HG02759 (cell line): ENCODE measurements around the gene ZNF436.
"Not testable (repeated sequence)": the region's sequence is repeated elsewhere in the genome, so short reads cannot be mapped to it uniquely, and the experiment has no call there.

ENCODE experiments used
- ATAC-seq: cut with Tn5 transposase; IDR thresholded peaks from one replicate; pipeline ENCODE4 v1.9.1; 2021; ENCODE audit warnings: mild to moderate bottlenecking, moderate library complexity; ENCODE audit not compliant: unreplicated experiment

ZNF436 gene

DNA sequence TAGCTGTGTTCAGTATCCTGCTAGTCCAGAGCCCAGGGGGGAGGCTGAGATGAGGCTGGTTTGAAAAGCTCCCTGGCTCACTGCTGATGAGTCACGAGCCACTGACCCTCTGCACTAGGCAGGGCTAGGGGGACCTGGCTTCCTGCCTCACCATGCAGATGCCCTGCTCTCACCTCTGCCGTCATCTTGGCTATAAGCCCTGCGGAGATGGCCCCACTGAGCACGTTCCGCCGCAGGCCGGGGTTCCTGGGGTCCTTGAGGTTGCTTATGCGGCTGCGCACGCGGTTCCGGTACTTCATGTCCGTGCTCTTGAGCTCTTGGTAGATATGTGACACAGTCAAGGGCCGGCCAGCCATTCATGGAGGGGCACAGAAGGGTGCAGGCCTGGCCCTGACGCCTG lies 24.1 kb upstream of the ZNF436 start:
- ATAC-seq = no peak

DNA sequence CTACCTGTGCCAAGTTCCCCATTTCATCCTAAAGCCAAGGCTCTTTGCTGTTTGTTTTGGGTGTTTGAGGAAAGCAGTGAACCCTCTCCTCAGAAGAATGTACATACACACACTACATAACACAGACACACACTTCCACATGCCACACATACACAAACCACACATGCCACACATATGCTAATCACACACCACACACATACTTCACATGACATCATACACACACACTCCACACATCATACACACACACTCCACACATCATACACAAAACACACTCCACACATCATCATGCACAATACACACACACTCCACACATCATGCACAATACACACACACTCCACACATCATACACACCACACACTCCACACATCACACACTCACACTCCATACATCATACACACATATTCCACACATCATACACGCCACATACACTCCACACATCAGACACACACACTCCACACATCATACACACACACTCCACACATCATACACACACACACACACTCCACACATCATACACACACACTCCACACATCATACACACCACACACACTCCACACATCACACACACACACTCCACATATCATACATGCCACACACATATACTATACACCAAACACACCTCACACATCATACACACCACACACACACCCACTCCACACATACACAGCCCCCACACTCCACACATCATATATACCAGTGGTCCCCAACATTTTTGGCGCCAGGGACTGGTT lies 22.7 kb upstream of the ZNF436 start:
- no peak for ATAC-seq

DNA sequence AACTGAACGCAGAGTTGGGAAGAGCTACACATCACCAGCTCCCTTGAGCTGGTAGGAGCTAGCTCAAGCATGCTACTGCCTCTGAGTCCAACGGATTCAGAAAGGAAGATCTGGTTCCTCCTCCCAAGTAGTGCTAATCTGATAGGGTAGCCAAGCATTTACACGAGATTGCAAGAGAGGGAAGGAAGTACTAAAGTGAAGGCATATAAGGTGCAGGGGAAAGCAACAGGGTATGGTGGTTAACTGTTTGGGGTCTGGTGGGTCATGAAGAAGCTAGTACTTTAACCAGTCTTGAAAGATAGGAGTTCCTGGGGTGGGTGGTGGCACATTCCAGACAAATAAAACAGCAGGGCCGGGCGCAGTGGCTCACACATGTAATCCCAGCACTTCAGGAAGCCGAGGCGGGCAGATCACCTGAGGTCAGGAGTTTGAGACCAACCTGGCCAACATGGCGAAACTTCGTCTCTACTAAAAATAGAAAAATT lies 20.2 kb upstream of the ZNF436 start:
- ATAC-seq = no peak

DNA sequence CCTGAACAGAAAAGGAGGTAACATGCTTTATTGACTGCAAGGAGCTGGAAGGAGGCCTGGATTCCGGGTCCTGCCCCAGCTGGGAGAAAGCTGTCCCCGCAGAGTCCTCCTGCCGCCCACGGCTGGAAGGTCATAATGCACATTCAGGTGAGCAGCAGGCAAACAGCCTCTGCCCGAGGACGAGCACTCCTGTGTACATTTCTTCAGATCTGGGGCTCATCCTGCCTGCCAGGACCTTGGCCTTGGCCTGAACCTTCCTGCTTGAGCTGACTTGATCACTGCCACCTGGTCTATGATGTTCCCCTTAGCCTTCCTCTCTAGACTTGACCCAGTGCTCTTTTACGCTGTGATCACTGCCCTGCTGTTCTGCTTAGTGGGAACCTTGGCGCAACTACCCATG lies 17.9 kb upstream of the ZNF436 start:
- ATAC-seq = no peak

DNA sequence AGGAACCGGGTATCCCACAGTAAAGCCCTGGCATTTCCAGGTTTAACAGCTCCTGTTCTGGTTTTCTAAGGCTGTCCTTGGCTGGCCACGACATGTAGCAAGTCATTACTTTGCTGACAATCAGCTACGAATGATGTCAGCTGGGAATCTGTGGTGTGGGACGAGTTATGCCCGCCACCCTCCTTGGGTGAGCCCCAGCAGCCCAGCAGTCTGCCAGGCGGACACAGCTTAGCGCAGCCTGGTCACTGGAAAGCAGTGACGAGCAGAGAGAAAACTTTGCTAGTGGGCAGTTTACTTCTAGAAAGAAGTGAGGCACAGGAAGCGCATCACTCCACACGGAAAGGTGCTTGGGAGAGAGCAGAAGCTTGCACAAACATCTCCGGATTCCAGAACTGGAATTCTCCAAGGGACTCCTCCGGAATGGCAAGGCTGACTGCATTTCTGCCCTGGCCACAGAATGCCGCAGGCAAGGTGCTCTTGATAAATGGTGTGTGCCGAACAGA lies 15.5 kb upstream of the ZNF436 start:
- ATAC-seq = no peak

DNA sequence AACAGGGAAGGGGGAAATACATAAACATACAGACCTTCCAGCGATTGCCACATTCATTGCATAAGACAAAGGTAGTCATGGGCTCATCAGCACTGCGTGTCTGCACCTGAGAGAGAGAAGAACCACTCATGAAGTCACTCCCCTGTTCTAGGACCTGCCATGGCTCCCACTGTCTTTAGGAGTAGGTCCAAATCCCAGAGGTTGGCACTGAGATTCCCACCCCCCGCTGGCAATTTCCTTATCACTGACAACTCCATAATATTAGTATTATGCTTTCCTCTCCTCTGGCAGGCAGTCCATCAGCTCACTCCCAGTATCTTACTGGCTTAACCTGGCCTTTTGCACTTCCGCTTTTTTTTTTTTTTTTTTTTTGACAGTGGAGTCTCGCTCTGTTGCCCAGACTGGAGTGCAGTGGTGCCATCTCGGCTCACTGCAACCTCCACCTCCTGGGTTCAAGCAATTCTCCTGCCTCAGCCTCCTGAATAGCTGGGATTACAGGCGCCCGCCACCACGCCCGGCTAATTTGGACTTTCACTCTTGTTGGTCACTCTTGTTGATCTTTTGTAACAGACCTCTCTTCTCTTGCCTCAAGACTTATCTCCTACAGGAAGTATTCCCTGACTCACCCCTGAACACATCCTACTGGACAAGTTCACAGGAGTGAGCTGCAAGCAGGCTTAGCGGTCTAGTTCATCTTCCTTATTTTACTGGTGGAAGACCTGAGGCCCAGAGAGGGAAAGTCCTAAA lies 14.8 kb upstream of the ZNF436 start:
- no peak for ATAC-seq

DNA sequence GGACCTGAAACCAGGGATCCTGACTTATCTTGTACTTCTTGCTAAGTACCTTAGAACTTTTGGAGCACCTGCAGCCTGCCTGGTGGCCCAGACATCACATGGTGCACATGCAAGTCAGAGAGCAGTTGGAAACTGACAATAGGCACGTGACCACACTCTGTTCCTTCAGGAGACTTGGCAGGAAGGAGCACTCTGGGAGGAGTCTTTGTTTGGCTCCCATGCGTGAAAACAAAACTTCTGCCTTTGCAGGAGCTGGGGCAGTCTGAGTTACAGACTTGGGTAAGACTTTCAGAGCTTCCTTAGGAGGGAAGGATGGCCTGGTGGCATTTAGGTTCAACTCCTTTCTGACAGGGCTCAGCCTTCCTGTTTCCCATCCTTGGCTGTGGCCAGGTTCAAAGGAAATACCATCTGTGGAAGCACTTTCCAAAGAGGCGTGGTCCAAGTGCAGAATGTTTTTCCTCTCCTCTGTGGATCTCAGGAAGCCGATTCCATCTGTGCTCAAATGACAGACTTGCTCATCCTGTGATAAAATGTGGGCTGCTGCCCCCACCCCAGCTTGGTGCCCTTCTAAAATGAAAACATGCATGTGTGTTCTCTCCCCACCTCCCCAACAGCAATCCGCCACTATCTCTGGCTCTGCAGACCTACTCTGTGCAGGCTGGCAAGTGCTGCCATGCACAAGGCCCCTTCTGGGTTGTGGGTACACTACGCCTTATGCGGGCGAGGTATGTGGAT lies 14.1 kb upstream of the ZNF436 start:
- no peak for ATAC-seq

DNA sequence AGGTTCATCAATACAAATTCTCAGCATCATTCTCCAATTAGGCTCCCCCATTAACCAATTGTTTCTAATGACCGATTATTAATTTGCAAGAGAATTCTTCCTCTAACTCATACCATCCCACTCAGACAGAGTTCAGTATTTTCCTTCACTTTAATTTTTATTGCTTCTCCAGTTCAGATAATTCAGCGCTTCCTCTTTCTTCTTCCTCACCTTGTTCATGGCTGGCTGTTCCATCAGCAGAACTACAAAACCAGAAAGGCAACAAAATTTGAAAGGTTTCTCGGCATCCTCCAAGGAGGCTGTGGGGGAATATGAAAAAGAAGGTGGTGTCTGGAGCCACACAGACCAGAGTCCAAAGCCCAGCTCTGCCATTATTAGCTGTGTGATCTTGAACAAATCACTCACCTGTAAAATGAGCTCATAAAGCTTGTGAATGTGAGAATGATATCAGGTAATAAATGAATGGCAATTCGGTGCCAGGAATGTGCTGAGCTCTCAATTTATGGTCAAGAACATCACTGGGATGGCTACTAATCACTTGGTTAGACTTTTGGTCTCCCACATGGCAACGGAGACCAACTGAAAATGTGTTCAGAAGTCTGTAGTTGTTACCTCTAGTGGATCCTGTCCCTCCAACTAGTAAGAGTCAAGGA lies 11.7 kb upstream of the ZNF436 start:
- no peak for ATAC-seq

DNA sequence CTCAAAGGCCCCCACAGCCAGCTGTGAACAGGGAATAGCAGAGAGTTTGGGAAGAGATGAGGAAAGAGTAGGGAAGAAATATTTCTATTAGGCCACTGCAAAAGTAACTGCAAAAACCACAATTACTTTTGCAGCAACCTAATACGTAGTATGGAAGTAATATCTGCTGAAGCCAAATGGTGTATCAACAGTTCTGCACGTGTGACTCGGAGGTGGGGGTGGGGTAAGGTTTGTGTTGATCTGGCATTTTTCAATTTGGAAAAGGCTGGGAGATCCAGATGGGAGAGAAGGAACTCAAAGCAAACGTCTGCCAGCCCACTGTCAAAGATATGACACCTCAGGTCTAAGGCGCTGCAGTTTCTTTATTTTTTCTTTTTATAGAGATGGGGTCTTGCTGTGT lies 11.1 kb upstream of the ZNF436 start:
- ATAC-seq = no peak

DNA sequence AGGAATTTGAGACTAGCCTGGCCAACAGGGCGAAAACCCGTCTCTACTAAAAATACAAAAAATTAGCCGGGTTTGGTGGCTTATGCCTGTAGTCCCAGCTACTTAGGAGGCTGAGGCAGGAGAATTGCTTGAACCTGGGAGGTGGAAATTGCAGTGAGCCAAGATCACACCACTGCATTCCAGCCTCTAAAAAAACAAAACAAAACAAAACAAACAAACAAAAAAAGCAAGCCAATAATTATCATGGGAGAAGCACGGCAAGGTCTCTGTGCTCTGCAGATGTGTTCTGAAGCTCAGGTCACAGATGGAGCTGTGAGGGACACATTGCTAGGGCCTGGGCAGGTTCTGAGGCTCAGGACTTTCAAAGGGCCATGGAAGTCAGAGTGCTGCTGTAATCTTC lies 10.6 kb upstream of the ZNF436 start:
- not testable (repeated sequence) for ATAC-seq

DNA sequence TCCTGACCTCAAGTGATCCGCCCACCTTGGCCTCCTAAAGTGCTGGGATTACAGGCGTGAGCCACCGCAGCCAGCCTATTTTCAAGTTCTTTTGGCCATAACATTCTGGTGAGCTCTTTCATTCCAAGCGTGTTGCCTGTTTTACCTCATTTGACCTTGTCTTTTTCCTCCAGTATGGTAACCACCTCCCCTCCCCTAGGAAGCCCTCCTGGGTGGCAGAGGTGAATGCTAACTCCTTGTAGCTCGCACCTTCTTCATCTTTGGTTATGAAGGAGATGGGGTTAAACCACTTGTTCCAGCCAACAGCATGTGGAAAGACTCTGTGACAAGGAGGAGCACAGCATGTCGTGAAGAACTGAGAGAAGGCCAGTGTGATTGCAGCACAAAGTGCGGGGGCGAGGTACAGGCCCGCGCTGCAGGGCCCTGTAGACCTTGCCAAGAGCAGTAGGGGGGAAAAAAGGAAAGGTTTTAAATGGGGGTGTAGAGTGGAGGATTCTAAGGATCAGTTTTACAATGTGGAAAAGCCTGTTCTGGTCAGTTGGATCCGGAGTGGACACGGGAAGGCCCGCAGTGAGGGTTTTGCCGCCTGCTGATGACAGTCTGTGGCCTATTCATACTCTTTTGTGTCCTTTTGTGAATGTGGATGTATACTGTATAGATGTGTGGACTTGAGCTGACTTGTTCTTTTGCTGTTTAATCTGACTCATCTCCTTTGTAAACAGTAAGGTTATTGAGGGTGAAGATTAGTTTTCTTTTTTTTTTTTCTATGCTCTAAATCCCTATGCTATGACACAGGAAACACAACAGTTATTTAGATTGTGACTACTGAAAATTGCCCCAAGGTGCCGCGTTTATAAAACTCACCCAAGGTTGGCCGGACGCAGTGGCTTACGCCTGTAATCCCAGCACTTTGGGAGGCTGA lies 7.5 kb upstream of the ZNF436 start:
- ATAC-seq = no peak

DNA sequence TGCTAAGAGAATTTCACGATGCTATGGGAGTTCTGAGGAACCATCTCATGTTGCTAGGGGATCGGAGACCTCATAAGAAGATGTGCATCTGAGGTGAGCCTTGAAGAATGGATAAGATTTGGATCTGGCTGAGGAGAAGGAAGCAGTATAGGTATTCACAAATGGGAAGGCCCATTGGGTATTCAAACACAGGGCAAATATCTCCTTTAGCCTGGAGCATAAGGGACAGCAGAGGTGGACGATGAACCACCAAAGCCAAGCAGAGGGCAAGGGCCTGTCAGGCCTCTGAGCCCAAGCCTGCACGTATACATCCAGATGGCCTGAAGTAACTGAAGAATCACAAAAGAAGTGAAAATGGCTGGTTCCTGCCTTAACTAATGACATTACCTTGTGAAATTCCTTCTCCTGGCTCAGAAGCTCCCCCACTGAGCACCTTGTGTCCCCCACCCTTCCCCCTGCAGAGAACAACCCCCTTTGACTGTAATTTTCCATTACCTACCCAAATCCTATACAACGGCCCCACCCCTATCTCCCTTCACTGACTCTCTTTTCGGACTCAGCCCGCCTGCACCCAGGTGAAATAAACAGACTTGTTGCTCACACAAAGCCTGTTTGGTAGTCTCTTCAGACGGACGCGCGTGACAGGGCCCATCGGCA lies 4.6 kb upstream of the ZNF436 start:
- not testable (repeated sequence) for ATAC-seq

DNA sequence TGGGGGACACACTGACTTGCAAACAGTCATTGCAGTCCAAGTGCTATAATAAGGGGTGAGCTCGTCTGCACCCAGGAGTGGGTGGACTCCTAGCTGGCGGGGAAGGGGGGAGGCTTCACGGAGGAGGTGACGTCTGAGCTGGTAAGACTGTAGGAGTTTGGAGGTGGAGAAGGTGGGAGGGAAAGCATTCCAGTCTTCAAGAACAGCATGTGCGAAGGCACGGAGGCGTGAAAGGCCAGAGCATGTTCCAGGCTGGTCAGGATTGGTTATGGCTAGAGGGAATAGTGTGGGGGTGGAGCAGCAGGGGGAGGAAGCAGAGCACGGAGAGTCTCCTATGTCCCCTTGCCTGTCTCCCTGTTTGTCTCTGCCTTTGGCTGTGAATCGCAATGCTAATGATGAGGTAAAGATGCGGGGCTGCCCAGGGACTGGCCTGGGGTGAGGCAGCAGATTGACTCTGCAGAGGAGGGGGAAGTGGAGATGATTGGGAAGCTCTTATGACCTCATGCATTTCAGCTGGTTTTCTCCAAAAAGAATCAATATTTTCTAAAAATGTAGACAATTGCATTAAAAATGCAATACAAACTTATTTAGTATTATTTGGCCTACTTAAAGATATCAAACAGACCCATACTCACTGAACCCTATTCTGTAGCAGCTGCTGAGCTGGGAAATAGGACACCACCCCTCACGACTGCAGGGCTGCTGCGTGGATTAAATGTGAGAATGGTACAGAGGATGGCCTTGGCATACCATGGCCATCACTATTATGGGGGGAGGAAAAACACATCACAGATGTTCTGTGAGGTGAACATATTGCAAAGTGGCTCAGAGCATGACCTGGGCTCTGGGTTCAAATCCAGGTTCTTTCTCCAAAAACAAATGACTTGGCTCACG lies 2.6 kb upstream of the ZNF436 start:
- ATAC-seq = no peak

DNA sequence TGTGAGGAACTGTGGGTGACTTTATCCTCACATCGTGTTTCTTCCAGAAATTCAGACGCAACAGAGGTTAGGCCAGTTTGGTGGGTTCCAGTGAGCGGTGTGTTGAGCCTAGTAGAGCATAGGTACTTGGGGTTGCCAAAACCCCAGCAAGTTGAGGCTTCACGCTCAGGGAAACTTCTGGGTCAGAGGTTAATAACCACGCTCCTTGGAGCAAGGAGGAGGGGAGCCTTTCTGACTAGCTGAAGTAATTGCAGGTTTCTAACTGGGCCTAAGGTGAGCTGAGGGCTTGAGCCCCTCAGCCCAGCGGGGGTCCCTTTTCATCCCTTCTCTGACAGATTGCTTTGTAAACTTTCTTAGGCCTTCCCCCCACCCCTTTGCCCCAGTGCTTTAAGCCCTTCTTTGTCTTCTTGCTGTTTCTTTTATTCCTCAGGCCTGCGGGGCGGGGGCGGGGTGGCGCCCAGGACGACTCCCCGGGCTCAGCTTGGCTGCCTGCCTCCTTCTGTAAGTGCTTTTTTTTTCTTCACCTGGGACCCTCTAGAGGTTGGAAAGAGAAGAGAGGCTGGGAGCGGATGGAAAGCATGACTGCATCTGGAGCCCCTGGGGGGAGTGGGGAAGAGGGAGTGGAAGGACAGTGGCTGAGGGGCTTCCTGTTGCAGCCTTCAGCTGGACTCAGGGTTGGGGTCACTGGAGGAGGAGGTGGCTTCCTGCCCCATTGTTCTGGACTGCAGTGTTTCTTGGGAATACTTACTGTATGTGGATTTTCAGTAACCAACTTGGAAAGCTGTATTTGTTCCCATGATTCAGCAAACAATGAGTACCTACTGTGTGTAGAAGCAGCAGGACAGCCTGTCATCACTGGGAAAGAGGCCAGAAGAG lies 1.3 kb upstream of the ZNF436 start:
- ATAC-seq = no peak

DNA sequence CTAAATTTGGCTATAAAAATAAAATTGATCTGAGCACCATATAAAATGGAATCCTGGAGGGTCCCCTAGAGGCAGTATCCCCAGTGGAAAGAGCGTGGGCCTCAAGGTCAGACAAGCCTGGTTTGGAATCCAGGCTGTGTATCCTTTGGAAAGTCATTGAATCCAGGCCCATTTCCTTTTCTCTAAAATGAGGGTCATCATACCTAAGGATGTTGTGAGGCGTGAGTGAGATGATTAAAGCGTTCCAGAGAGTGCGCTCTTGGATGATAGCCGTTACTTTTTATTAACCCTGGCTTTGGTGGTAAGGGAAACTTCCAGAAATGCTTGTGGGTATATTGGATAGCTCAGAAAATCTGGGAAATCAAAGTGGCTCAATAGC lies 683 bp upstream of the ZNF436 start:
- ATAC-seq = no peak

DNA sequence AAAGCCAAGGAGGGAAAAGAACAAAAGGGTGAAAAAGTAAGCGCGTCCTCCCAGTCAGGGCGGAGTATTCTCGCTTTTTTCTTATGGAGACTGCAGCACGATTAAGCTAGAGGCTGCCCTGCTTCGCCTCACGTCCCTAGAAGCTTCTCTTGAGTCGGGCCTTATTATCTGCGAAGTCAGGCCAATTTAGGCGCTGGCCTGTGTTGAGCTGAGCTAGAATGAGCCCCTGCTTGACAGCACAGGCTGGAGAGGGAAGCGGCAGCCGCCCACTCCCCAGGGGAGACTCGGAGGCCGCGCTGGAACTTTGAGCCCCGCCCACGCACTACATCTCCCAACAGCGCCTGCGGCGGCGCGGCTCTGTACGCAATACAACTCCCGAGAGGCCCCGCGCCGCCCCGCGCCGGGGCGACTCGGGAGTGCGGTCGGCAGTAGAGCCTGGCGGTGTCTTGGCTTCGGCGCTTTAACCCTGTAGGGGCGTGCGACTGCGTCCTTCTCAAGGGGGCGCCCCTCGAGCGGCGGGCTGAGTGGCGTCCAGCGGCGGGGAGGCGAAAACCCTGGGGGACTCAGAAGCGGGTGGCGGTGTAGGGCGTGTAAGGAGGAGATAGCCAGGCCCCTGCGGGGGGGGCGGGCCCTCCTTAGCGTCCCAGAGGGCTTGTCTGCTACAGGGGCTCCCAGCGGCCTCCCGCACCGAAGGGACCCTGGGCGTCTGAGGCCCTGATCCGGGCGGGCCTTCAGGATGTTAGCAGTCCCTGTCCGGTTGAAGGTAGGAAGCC lies 888 bp downstream of the ZNF436 start:
- ATAC-seq = peak; percentile 71
